ENCODE measurements around the gene GINS2. TPM values are rescaled to one million over a fixed set of nuclear protein-coding genes. Genes with fewer than 3 reads are reported as not detected.

Gene GINS2
- total and polyA plus RNA-seq, 2 donors (not counting 3 experiments of a cell fraction or from before 2014, with no cell fraction given) = 10.4 to 24.1 TPM

GRCh38 chr16:85708338-85708737 lies 19.6 kb upstream of the GINS2 start:
- Histone ChIP-seq H3K79me2 (ENCODE audit: control insufficient read depth, insufficient read depth, low read length) (no peaks in the 10 kb centered on the region), H3K36me3 (ENCODE audit: control insufficient read depth in 2 of 2, extremely low read depth in 1 of 2, insufficient read depth in 2 of 2, low read length in 2 of 2) (no peaks in the 10 kb centered on the region), H3K9me3 (replicated peaks; ENCODE audit: control insufficient read depth, insufficient read depth, low read length) (no peaks in the 10 kb centered on the region), H3K4me1 (ENCODE audit: control insufficient read depth, extremely low read depth, insufficient read depth, low read length) (no peaks in the 10 kb centered on the region), H2AFZ (ENCODE audit: low read depth, low read length) (no peak overlapping the region), H3K4me3 (replicated peaks in 1 of 3; ENCODE audit: insufficient read depth in 1 of 3, low read depth in 1 of 3, low read length in 3 of 3) (no peak overlapping the region), H3K27ac (ENCODE audit: insufficient read depth, low read depth, low read length) (no peak overlapping the region), H3K9ac (replicated peaks; ENCODE audit: extremely low read depth, insufficient read depth, low read length) (no peak overlapping the region), H4K20me1 (replicated peaks; ENCODE audit: control insufficient read depth, extremely low read depth, insufficient read depth, low read length) (no peaks in the 10 kb centered on the region), H3K27me3 (ENCODE audit: control insufficient read depth in 2 of 2, insufficient read depth in 2 of 2, low read length in 2 of 2) (no peaks in the 10 kb centered on the region), H3K4me2 (ENCODE audit: insufficient read depth, low read length) (no peak overlapping the region), H3K9me1 (replicated peaks; ENCODE audit: control insufficient read depth, extremely low read depth, insufficient read depth, low read length) (no peaks in the 10 kb centered on the region)
- dilution Hi-C loops (cut with MboI; ENCODE audit: extremely low pct_ligation_motif_present, low sequenced_read_pairs) (no loop called here), intact Hi-C loops (cut with micrococcal nuclease) (no loop called here)
- ChIA-PET CTCF (interaction anchor here (1.5 kb wide), 1 partner anchor 9 kb away, joined by 4 read pairs; no protein-coding TSS in a partner anchor), POLR2A (no interaction called here)
- BruUV-seq (replicated peaks) = no TSS peak
- FAIRE-seq (no peak), DNase-seq (ENCODE audit: low read depth, low spot score) (no peak)
- TF ChIP-seq EZH2 (IDR thresholded peaks at IDR 0.05; ENCODE audit: borderline replicate concordance, low read depth, low read length, severe bottlenecking) (no peak), POLR2A (IDR thresholded peaks at IDR 0.05; ENCODE audit: low read depth, low read length) (no peak), JUN (IDR thresholded peaks at IDR 0.05; ENCODE audit: borderline replicate concordance, insufficient read depth, insufficient read length, low read depth) (no peak), MYC (IDR thresholded peaks at IDR 0.05; ENCODE audit: low read depth, low read length) (no peak), FOS (IDR thresholded peaks at IDR 0.05; ENCODE audit: borderline replicate concordance, insufficient read depth, low read length) (no peak), GATA2 (IDR thresholded peaks at IDR 0.05; ENCODE audit: insufficient read depth, insufficient read length, low read depth, low read length) (no peak), POLR2AphosphoS5 (IDR thresholded peaks at IDR 0.05; ENCODE audit: insufficient read depth, low read depth, low read length) (no peak)
- TF ChIP-seq, protein P1, sequence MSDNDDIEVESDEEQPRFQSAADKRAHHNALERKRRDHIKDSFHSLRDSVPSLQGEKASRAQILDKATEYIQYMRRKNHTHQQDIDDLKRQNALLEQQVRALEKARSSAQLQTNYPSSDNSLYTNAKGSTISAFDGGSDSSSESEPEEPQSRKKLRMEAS (IDR thresholded peaks at IDR 0.05; ENCODE audit: insufficient read depth, insufficient read length) = no peak
- TF ChIP-seq, protein P2, sequence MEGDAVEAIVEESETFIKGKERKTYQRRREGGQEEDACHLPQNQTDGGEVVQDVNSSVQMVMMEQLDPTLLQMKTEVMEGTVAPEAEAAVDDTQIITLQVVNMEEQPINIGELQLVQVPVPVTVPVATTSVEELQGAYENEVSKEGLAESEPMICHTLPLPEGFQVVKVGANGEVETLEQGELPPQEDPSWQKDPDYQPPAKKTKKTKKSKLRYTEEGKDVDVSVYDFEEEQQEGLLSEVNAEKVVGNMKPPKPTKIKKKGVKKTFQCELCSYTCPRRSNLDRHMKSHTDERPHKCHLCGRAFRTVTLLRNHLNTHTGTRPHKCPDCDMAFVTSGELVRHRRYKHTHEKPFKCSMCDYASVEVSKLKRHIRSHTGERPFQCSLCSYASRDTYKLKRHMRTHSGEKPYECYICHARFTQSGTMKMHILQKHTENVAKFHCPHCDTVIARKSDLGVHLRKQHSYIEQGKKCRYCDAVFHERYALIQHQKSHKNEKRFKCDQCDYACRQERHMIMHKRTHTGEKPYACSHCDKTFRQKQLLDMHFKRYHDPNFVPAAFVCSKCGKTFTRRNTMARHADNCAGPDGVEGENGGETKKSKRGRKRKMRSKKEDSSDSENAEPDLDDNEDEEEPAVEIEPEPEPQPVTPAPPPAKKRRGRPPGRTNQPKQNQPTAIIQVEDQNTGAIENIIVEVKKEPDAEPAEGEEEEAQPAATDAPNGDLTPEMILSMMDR (IDR thresholded peaks at IDR 0.05; ENCODE audit: extremely low read depth in 1 of 2, insufficient read depth in 1 of 2, low read depth in 1 of 2, low read length in 2 of 2) = no peak

All from endothelial cell of umbilical vein (primary cell).